ENCODE data around the gene TXNDC11.

The TXNDC11 gene

GRCh38 chr16:11725457-11725856, 17.2 kb downstream of the TXNDC11 start:
- in situ Hi-C loops (cut with HindIII; ENCODE audit: low sequenced_read_pairs), result no loop called here

- in situ Hi-C loops (cut with HindIII; ENCODE audit: low sequenced_read_pairs), result no loop called here
Observed at GRCh38 chr16:11722468-11722808, 20.2 kb downstream of the TXNDC11 start.

- in situ Hi-C loops (cut with HindIII; ENCODE audit: low sequenced_read_pairs), result no loop called here
Observed at GRCh38 chr16:11721781-11722467, 20.7 kb downstream of the TXNDC11 start.

GRCh38 chr16:11719762-11720161, 22.9 kb downstream of the TXNDC11 start:
- in situ Hi-C loops (cut with HindIII; ENCODE audit: low sequenced_read_pairs), result no loop called here

- in situ Hi-C loops (cut with HindIII; ENCODE audit: low sequenced_read_pairs), result no loop called here
Observed at GRCh38 chr16:11719171-11719570, 23.5 kb downstream of the TXNDC11 start.

GRCh38 chr16:11717811-11718210, 24.8 kb downstream of the TXNDC11 start:
- in situ Hi-C loops (cut with HindIII; ENCODE audit: low sequenced_read_pairs), result no loop called here

- in situ Hi-C loops (cut with HindIII; ENCODE audit: low sequenced_read_pairs), result no loop called here
Observed at GRCh38 chr16:11716336-11716735, 26.3 kb downstream of the TXNDC11 start.

GRCh38 chr16:11715246-11715947, 27.3 kb downstream of the TXNDC11 start:
- in situ Hi-C loops (cut with HindIII; ENCODE audit: low sequenced_read_pairs), result no loop called here

GRCh38 chr16:11712122-11712521, 30.5 kb downstream of the TXNDC11 start:
- in situ Hi-C loops (cut with HindIII; ENCODE audit: low sequenced_read_pairs), result no loop called here

GRCh38 chr16:11711662-11712061, 31.0 kb downstream of the TXNDC11 start:
- in situ Hi-C loops (cut with HindIII; ENCODE audit: low sequenced_read_pairs), result no loop called here

GRCh38 chr16:11708421-11708820, 34.2 kb downstream of the TXNDC11 start:
- in situ Hi-C loops (cut with HindIII; ENCODE audit: low sequenced_read_pairs), result no loop called here

- in situ Hi-C loops (cut with HindIII; ENCODE audit: low sequenced_read_pairs), result no loop called here
Observed at GRCh38 chr16:11707679-11708197, 34.9 kb downstream of the TXNDC11 start.

- in situ Hi-C loops (cut with HindIII; ENCODE audit: low sequenced_read_pairs), result no loop called here
Observed at GRCh38 chr16:11706180-11706742, 36.4 kb downstream of the TXNDC11 start.

GRCh38 chr16:11705311-11706025, 37.2 kb downstream of the TXNDC11 start:
- in situ Hi-C loops (cut with HindIII; ENCODE audit: low sequenced_read_pairs), result no loop called here

- in situ Hi-C loops (cut with HindIII; ENCODE audit: low sequenced_read_pairs), result no loop called here
Observed at GRCh38 chr16:11700264-11701029, 42.2 kb downstream of the TXNDC11 start.

- in situ Hi-C loops (cut with HindIII; ENCODE audit: low sequenced_read_pairs), result loop anchor here (25.0 kb wide), 1 partner anchor 287 kb away; no protein-coding TSS in a partner anchor
Observed at GRCh38 chr16:11699234-11699894, 43.3 kb downstream of the TXNDC11 start.

GRCh38 chr16:11698271-11698689, 44.4 kb downstream of the TXNDC11 start:
- in situ Hi-C loops (cut with HindIII; ENCODE audit: low sequenced_read_pairs), result loop anchor here (25.0 kb wide), 1 partner anchor 286 kb away; no protein-coding TSS in a partner anchor

- in situ Hi-C loops (cut with HindIII; ENCODE audit: low sequenced_read_pairs), result loop anchor here (25.0 kb wide), 1 partner anchor 285 kb away; no protein-coding TSS in a partner anchor
Observed at GRCh38 chr16:11697319-11697718, 45.3 kb downstream of the TXNDC11 start.

- in situ Hi-C loops (cut with HindIII; ENCODE audit: low sequenced_read_pairs), result loop anchor here (25.0 kb wide), 1 partner anchor 284 kb away; no protein-coding TSS in a partner anchor
Observed at GRCh38 chr16:11696266-11697012, 46.2 kb downstream of the TXNDC11 start.
